Adrenal gland (tissue), 5 donors: ENCODE data around the gene PACS1.

Experiments
- POLR2A ChIP-seq, 2 donors: fragments of 450-650 bp; IDR thresholded peaks; one replicate each; pipeline ENCODE4 v1.6.1; 2017; ENCODE audit warnings: antibody characterized with exemption in 2 of 2, mild to moderate bottlenecking in 2 of 2, moderate library complexity in 1 of 2
- TF ChIP-seq, protein P1 (sequence below), 6 experiments: fragments of 450-650 bp in 4 of 6; fragments of 200-600 bp in 2 of 6; sonication (generic) in 1 of 6; IDR thresholded peaks; 1 replicate in 5 of 6; 2 replicates in 1 of 6; pipeline versions ENCODE4 v1.5.1 to v1.8.0; 2016 to 2021; ENCODE audit warnings: antibody characterized with exemption in 6 of 6, mild to moderate bottlenecking in 2 of 6, moderate library complexity in 1 of 6
- donor health status: DM: no; HTN: no; CAD: no.

- TF ChIP-seq, protein P1, sequence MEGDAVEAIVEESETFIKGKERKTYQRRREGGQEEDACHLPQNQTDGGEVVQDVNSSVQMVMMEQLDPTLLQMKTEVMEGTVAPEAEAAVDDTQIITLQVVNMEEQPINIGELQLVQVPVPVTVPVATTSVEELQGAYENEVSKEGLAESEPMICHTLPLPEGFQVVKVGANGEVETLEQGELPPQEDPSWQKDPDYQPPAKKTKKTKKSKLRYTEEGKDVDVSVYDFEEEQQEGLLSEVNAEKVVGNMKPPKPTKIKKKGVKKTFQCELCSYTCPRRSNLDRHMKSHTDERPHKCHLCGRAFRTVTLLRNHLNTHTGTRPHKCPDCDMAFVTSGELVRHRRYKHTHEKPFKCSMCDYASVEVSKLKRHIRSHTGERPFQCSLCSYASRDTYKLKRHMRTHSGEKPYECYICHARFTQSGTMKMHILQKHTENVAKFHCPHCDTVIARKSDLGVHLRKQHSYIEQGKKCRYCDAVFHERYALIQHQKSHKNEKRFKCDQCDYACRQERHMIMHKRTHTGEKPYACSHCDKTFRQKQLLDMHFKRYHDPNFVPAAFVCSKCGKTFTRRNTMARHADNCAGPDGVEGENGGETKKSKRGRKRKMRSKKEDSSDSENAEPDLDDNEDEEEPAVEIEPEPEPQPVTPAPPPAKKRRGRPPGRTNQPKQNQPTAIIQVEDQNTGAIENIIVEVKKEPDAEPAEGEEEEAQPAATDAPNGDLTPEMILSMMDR (IDR thresholded peaks at IDR 0.05) = no peak
- TF ChIP-seq POLR2A (IDR thresholded peaks at IDR 0.05) = no peak
Observed at GRCh38 chr11:66146074-66146473, 76.0 kb downstream of the PACS1 start.
